GM12878 (cell line): ENCODE data around the gene CAP2.

Experiments used
- CBX5 ChIP-seq: sonication (generic); IDR thresholded peaks from 2 replicates; pipeline ENCODE4 v1.6.1; 2016; ENCODE audit warnings: low read depth, moderate library complexity, mild to moderate bottlenecking, inconsistent platforms
- NR2C1 ChIP-seq: fragments of 450-650 bp; IDR thresholded peaks from 2 replicates; pipeline ENCODE4 v1.6.1; 2017; ENCODE audit warnings: antibody characterized with exemption, mild to moderate bottlenecking, moderate library complexity
- SIN3A ChIP-seq: IDR thresholded peaks from 2 replicates; pipeline ENCODE4 v1.6.1; 2012; ENCODE audit warnings: low read depth, low read length, improper control_type of control experiment
- STAT1 ChIP-seq: fragments of 450-650 bp; conservative IDR thresholded peaks from 2 replicates; pipeline ENCODE4 v1.6.1; 2014; ENCODE audit warnings: antibody characterized with exemption, mild to moderate bottlenecking
- TARDBP ChIP-seq: IDR thresholded peaks from 2 replicates; pipeline ENCODE4 v1.6.1; 2016; ENCODE audit warnings: borderline replicate concordance
- TF ChIP-seq, protein P1 (sequence below), 3 experiments: IDR thresholded peaks in 2 of 3; conservative IDR thresholded peaks in 1 of 3; 2 replicates each; pipeline ENCODE4 v1.5.1; 2011; ENCODE audit warnings: low read depth in 3 of 3, low read length in 3 of 3, mild to moderate bottlenecking in 3 of 3, control low read depth in 2 of 3, moderate library complexity in 2 of 3, inconsistent platforms in 1 of 3, mixed read lengths in 1 of 3; ENCODE audit not compliant: control insufficient read depth in 2 of 3, insufficient read depth in 1 of 3; ENCODE audit errors: extremely low read depth in 1 of 3
- TF ChIP-seq, protein P2 (sequence below): IDR thresholded peaks from 2 replicates; pipeline ENCODE4 v1.6.1; 2012; ENCODE audit warnings: mild to moderate bottlenecking, low read depth, low read length

DNA sequence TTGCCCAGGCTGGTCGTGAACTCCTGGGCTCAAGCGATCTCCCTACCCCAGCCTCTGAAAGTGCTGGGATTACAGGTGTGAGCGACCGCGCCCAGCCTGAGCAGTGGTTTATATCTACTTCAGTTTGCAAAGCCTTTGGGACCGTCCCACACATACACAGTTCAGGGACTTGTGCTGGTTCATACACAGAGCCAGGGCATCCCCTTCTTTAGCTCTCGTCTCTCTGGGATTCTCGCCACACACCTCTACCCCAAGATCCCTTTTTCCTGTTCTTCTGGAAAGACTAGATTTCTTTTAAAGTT is 12.5 kb downstream of the CAP2 start:
- TF ChIP-seq SIN3A: no peak
- TF ChIP-seq NR2C1: no peak
- TF ChIP-seq, protein P1, sequence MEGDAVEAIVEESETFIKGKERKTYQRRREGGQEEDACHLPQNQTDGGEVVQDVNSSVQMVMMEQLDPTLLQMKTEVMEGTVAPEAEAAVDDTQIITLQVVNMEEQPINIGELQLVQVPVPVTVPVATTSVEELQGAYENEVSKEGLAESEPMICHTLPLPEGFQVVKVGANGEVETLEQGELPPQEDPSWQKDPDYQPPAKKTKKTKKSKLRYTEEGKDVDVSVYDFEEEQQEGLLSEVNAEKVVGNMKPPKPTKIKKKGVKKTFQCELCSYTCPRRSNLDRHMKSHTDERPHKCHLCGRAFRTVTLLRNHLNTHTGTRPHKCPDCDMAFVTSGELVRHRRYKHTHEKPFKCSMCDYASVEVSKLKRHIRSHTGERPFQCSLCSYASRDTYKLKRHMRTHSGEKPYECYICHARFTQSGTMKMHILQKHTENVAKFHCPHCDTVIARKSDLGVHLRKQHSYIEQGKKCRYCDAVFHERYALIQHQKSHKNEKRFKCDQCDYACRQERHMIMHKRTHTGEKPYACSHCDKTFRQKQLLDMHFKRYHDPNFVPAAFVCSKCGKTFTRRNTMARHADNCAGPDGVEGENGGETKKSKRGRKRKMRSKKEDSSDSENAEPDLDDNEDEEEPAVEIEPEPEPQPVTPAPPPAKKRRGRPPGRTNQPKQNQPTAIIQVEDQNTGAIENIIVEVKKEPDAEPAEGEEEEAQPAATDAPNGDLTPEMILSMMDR (IDR thresholded peaks at IDR 0.05 in 2 of 3, conservative IDR thresholded peaks at IDR 0.05 in 1 of 3; ENCODE audit: control insufficient read depth in 2 of 3, extremely low read depth in 1 of 3, insufficient read depth in 1 of 3, low read depth in 3 of 3, low read length in 3 of 3): no peak
- TF ChIP-seq TARDBP: no peak
- no peak for TF ChIP-seq STAT1
- TF ChIP-seq, protein P2, sequence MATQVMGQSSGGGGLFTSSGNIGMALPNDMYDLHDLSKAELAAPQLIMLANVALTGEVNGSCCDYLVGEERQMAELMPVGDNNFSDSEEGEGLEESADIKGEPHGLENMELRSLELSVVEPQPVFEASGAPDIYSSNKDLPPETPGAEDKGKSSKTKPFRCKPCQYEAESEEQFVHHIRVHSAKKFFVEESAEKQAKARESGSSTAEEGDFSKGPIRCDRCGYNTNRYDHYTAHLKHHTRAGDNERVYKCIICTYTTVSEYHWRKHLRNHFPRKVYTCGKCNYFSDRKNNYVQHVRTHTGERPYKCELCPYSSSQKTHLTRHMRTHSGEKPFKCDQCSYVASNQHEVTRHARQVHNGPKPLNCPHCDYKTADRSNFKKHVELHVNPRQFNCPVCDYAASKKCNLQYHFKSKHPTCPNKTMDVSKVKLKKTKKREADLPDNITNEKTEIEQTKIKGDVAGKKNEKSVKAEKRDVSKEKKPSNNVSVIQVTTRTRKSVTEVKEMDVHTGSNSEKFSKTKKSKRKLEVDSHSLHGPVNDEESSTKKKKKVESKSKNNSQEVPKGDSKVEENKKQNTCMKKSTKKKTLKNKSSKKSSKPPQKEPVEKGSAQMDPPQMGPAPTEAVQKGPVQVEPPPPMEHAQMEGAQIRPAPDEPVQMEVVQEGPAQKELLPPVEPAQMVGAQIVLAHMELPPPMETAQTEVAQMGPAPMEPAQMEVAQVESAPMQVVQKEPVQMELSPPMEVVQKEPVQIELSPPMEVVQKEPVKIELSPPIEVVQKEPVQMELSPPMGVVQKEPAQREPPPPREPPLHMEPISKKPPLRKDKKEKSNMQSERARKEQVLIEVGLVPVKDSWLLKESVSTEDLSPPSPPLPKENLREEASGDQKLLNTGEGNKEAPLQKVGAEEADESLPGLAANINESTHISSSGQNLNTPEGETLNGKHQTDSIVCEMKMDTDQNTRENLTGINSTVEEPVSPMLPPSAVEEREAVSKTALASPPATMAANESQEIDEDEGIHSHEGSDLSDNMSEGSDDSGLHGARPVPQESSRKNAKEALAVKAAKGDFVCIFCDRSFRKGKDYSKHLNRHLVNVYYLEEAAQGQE: no peak
- no peak for TF ChIP-seq CBX5
